Measurements from ENCODE around the gene HEBP2. TPM values are rescaled to one million over a fixed set of nuclear protein-coding genes. Genes with fewer than 3 reads are reported as not detected.
A peak's percentile ranks its signal among the peaks of the same experiment; 100 is the strongest.
"Not testable (repeated sequence)": the region's sequence is repeated elsewhere in the genome, so short reads cannot be mapped to it uniquely, and the experiment has no call there.

HEBP2 gene
- total and polyA plus RNA-seq, 2 of the 13 experiments (the other 11 are each of a cell fraction or from before 2014, with no cell fraction given), result 16.0 to 72.8 TPM

GRCh38 chr6:138424004-138424904 is 20.2 kb downstream of the HEBP2 start (continued):
- TF ChIP-seq ZFP91 (CRISPR knock-in tag; IDR thresholded peaks at IDR 0.05; ENCODE audit: borderline replicate concordance) (0 out of 2 replicates have a peak, but pooled peaks have one; percentile 13), NPAS2 (CRISPR knock-in tag; IDR thresholded peaks at IDR 0.05; ENCODE audit: borderline replicate concordance) (0 out of 2 replicates have a peak, but pooled peaks have one; percentile 13), NCOA1 (CRISPR knock-in tag; IDR thresholded peaks at IDR 0.05) (0 out of 2 replicates have a peak, but pooled peaks have one; percentile 63), MTF2 (CRISPR knock-in tag; IDR thresholded peaks at IDR 0.05; ENCODE audit: borderline replicate concordance) (0 out of 2 replicates have a peak, but pooled peaks have one; percentile 45), RBM22 (optimal IDR thresholded peaks at IDR 0.05; ENCODE audit: low read length) (peak; percentile 66), ARID4A (CRISPR knock-in tag; IDR thresholded peaks at IDR 0.05; ENCODE audit: borderline replicate concordance) (peak; percentile 37; the same call in 1 of the 2 replicates), EED (CRISPR knock-in tag; IDR thresholded peaks at IDR 0.05) (no peak)

GRCh38 chr6:138425256-138425655 is 21.2 kb downstream of the HEBP2 start:
- POLR2A ChIA-PET; H3K4me3 ChIP-seq (replicated peaks in 1 of 3; ENCODE audit: insufficient read depth in 1 of 3, low read depth in 2 of 3, low read length in 3 of 3); ATAC-seq; H4K20me1 ChIP-seq (ENCODE audit: insufficient read depth, low read length); intact Hi-C loops (cut with micrococcal nuclease; ENCODE audit: unreplicated experiment); H3K27ac ChIP-seq (ENCODE audit: extremely low read length, insufficient read depth, low read length); FAIRE-seq; H3K27me3 ChIP-seq (ENCODE audit: control insufficient read depth in 1 of 2, insufficient read depth in 2 of 2, low read length in 2 of 2); H3K4me2 ChIP-seq (ENCODE audit: low read depth, low read length); CTCF ChIA-PET (ENCODE audit: low intra/inter-chr PET ratio, low total read pairs); in situ Hi-C loops (cut with HindIII; ENCODE audit: extremely low pct_ligation_motif_present, low pct_unique_long_range_greater_than_20kb); BruUV-seq (replicated peaks); H3K79me2 ChIP-seq (ENCODE audit: insufficient read depth, low read length); H3K9ac ChIP-seq (ENCODE audit: insufficient read depth, low read depth, low read length); H3K9me3 ChIP-seq (ENCODE audit: low read length); DNase-seq (ENCODE audit: low spot score); H2AFZ ChIP-seq (ENCODE audit: low read length): not testable (repeated sequence)
- H3K36me3 ChIP-seq (replicated peaks in 1 of 2; ENCODE audit: control insufficient read depth in 1 of 2, insufficient read depth in 2 of 2, low read length in 2 of 2), result peaks cover 30 to 70% of the 10 kb centered on the region in 2 experiments
- H3K4me1 ChIP-seq (ENCODE audit: insufficient read depth, low read length), result peaks cover 26% of the 10 kb centered on the region
- WGBS (ENCODE audit: low lambda C conversion rate), result 97% methylated on average over 7 of the region's 7 CpGs
